Glutamatergic neuron (in vitro differentiated cells): ENCODE measurements around the gene TICAM1. TPM values are rescaled to one million over a fixed set of nuclear protein-coding genes. Genes with fewer than 3 reads are reported as not detected.
"Not testable (repeated sequence)": the region's sequence is repeated elsewhere in the genome, so short reads cannot be mapped to it uniquely, and the experiment has no call there.

Experiments
- DNase-seq: peaks from one replicate; pipeline ENCODE4 v3.0.0; 2022
- H3K27ac Mint-ChIP-seq: one replicate; pipeline ENCODE4 v1.8.0; 2020; ENCODE audit warnings: mild to moderate bottlenecking, mixed read lengths, inconsistent platforms; ENCODE audit not compliant: unreplicated experiment
- H3K27me3 Mint-ChIP-seq: one replicate; pipeline ENCODE4 v1.8.0; 2020; ENCODE audit warnings: mild to moderate bottlenecking, moderate library complexity, mixed read lengths, inconsistent platforms; ENCODE audit not compliant: unreplicated experiment
- H3K36me3 Mint-ChIP-seq: one replicate; pipeline ENCODE4 v1.8.0; 2020; ENCODE audit warnings: mild to moderate bottlenecking, mixed read lengths, inconsistent platforms; ENCODE audit not compliant: unreplicated experiment
- H3K4me1 Mint-ChIP-seq: one replicate; pipeline ENCODE4 v1.8.0; 2020; ENCODE audit warnings: mild to moderate bottlenecking, low read depth, mixed read lengths, inconsistent platforms; ENCODE audit not compliant: unreplicated experiment
- H3K4me3 Mint-ChIP-seq: one replicate; pipeline ENCODE4 v1.8.0; 2020; ENCODE audit warnings: mild to moderate bottlenecking, mixed read lengths, inconsistent platforms; ENCODE audit not compliant: unreplicated experiment
- H3K9me3 Mint-ChIP-seq: one replicate; pipeline ENCODE4 v1.8.0; 2020; ENCODE audit warnings: mild to moderate bottlenecking, moderate library complexity, mixed read lengths, inconsistent platforms; ENCODE audit not compliant: unreplicated experiment
- total RNA-seq: library from RNA; stranded (reverse); fragmentation: NEBNext Ultra II Directional; extraction: Animal tissue kit (Norgen Biotek cat#: 25700); gene quantifications from one replicate; pipeline ENCODE4 v1.2.1, GENCODE V29; 2021; ENCODE audit not compliant: unreplicated experiment
- TF ChIP-seq, protein P1 (sequence below): fragments of 200-600 bp; sonication (generic); IDR thresholded peaks from one replicate; pipeline ENCODE4 v1.5.0; 2021; ENCODE audit not compliant: partially characterized antibody, unreplicated experiment

Gene TICAM1
- total RNA-seq, 1 donor from 2014 or later = not detected

DNA sequence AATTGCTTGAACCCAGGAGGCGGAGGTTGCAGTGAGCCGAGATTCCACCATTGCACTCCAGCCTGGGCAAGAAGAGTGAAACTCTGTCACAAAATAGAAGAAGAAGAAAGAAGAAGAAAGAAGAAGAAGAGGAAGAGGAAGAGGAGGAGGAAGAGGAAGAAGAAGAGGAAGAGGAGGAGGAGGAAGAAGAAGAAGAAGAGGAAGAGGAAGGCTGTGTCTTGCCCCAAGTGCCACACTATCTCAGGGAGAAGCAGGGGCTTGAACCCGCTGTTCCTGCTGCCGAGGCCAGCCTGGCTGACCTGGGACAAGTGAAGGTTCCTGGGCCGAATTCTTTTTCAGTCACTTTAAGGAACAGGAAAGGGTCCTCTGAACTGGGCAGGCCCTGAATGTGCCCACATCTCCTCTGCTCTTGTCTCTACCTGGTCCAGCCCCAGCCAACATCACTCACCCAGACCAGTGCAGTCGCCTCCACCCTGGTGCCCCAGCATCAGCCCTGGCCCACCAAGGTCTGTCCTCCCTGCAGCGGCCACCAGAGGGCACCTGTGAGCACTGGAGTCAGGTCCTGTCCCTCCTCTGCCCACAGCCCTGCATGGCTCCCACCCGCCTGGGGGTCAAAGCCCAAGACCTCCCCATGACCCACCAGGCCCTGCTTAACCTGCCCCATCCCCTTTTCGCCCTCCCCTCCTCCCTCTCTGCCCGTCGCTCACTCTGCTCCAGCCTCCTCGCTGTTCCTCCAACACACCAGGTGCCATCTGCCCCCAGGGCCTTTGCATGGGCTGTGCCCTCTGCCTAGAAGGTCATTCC, 20.0 kb downstream of the TICAM1 start:
- TF ChIP-seq, protein P1, sequence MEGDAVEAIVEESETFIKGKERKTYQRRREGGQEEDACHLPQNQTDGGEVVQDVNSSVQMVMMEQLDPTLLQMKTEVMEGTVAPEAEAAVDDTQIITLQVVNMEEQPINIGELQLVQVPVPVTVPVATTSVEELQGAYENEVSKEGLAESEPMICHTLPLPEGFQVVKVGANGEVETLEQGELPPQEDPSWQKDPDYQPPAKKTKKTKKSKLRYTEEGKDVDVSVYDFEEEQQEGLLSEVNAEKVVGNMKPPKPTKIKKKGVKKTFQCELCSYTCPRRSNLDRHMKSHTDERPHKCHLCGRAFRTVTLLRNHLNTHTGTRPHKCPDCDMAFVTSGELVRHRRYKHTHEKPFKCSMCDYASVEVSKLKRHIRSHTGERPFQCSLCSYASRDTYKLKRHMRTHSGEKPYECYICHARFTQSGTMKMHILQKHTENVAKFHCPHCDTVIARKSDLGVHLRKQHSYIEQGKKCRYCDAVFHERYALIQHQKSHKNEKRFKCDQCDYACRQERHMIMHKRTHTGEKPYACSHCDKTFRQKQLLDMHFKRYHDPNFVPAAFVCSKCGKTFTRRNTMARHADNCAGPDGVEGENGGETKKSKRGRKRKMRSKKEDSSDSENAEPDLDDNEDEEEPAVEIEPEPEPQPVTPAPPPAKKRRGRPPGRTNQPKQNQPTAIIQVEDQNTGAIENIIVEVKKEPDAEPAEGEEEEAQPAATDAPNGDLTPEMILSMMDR = peak; percentile 92
- H3K4me3 Mint-ChIP-seq = no peak overlapping the region
- no peak overlapping the region for H3K27ac Mint-ChIP-seq
- H3K27me3 Mint-ChIP-seq = peaks cover 9% of the 10 kb centered on the region
- no peaks in the 10 kb centered on the region for H3K4me1 Mint-ChIP-seq
- DNase-seq = peak; percentile 96
- H3K36me3 Mint-ChIP-seq = no peaks in the 10 kb centered on the region
- H3K9me3 Mint-ChIP-seq = peaks cover 4% of the 10 kb centered on the region

DNA sequence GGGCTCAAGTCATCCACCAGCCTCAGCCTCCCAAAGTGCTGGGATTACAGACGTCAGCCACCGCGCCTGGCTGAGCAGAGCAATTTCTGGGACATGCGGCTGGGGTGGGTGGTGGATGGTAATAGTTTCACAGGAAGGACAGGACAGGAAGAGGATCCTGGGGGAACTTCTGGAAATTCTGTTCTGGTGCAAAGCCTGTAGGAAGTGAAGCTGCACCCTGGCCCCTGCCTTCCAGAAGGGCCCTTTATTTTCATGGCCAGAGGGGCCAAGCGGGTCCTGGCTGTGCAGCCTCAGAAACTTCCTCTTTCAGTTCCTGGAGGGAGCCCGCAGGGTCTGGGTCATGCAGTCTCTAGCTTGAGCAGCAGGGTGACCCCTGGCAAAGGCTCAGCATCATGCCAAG, 24.3 kb downstream of the TICAM1 start:
- no peaks in the 10 kb centered on the region for H3K36me3 Mint-ChIP-seq
- TF ChIP-seq, protein P1 = no peak
- DNase-seq = no peak
- peaks cover 1% of the 10 kb centered on the region for H3K9me3 Mint-ChIP-seq
- H3K27me3 Mint-ChIP-seq = no peaks in the 10 kb centered on the region
- no peaks in the 10 kb centered on the region for H3K4me1 Mint-ChIP-seq
- no peak overlapping the region for H3K27ac Mint-ChIP-seq
- H3K4me3 Mint-ChIP-seq = no peak overlapping the region

DNA sequence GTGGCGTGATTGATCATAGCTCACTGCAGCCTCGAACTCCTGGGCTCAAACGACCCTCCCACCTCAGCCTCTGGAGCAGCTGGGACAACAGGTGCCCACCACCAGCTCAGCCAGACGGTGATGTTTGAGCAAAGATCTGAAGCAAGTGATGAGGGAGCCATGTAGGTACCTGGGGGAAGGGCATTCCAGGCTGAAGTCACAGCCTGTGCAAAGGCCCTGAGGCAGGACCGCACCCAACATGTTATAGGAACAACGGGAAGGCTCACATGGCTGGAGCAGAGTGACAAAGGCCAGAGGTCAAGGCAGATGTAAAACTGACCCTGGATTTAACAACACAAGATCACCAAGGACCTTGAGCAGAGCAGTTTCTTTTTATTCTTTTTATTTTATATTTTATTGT, 25.1 kb downstream of the TICAM1 start:
- no peak for DNase-seq
- Mint-ChIP-seq H3K4me1 (no peaks in the 10 kb centered on the region), H3K4me3 (no peak overlapping the region)

DNA sequence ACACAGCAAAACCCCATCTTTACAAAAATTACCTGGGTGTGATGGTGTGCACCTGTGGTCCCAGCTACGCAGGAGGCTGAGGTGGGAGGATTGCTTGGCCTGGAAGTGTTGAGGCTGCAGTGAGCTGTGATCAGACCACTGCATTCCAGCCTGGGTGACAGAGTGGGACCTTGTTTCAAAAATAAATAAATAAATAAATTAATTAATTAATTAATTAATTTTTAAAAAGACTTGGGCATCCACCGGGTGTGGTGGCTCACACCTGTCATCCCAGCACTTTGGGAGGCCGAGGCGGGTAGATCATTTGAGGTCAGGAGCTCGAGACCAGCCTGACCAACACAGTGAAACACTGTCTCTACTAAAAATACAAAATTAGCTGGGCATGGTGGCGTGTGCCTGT, 26.4 kb downstream of the TICAM1 start:
- not testable (repeated sequence) for H3K27me3 Mint-ChIP-seq, DNase-seq, H3K4me3 Mint-ChIP-seq, H3K9me3 Mint-ChIP-seq, H3K27ac Mint-ChIP-seq, H3K4me1 Mint-ChIP-seq, H3K36me3 Mint-ChIP-seq

More for the DNA sequence above, 25.1 kb downstream of the TICAM1 start:
- TF ChIP-seq, protein P1 = no peak
- Mint-ChIP-seq H3K27ac (no peak overlapping the region), H3K27me3 (no peaks in the 10 kb centered on the region), H3K36me3 (no peaks in the 10 kb centered on the region), H3K9me3 (peaks cover 1% of the 10 kb centered on the region)

GRCh38 chr19:4803736-4804695, 27.5 kb downstream of the TICAM1 start:
- Mint-ChIP-seq H3K4me3 (no peak overlapping the region), H3K4me1 (no peaks in the 10 kb centered on the region), H3K36me3 (no peaks in the 10 kb centered on the region), H3K27ac (no peak overlapping the region), H3K27me3 (no peaks in the 10 kb centered on the region), H3K9me3 (no peaks in the 10 kb centered on the region)
- DNase-seq = peak; percentile 85
- TF ChIP-seq, protein P1 = peak; percentile 72
